K562 (cell line): ENCODE results near the gene OSBPL3. TPM values are rescaled to one million over a fixed set of nuclear protein-coding genes. Genes with fewer than 3 reads are reported as not detected.

Source experiments
- CC2D1A ChIP-seq: fragments of 450-650 bp; IDR thresholded peaks from 2 replicates; pipeline ENCODE4 v1.6.1; 2017; ENCODE audit warnings: mild to moderate bottlenecking
- E2F5 ChIP-seq: sonication (generic); formaldehyde crosslinking; IDR thresholded peaks from 2 replicates; pipeline ENCODE4 v1.8.0; 2022; ENCODE audit warnings: mild to moderate bottlenecking, missing genetic modification reagents
- ERF ChIP-seq: fragments of 450-650 bp; formaldehyde crosslinking; IDR thresholded peaks from 2 replicates; pipeline ENCODE4 v1.4.0; 2020; ENCODE audit warnings: mild to moderate bottlenecking, mixed read lengths
- FOXA1 ChIP-seq: fragments of 450-650 bp; IDR thresholded peaks from 2 replicates; pipeline ENCODE4 v1.6.1; 2016; ENCODE audit warnings: mild to moderate bottlenecking, borderline replicate concordance
- HIVEP1 ChIP-seq: fragments of 250-450 bp; sonication (Bioruptor Pico); IDR thresholded peaks from 2 replicates; pipeline ENCODE4 v1.4.0; 2020; ENCODE audit warnings: mild to moderate bottlenecking
- HMG20B ChIP-seq: fragments of 250-450 bp; sonication (Bioruptor Pico); IDR thresholded peaks from 2 replicates; pipeline ENCODE4 v1.5.0; 2021; ENCODE audit warnings: mild to moderate bottlenecking
- HMGN3 ChIP-seq: IDR thresholded peaks from 2 replicates; pipeline ENCODE4 v1.6.1; 2011; ENCODE audit warnings: borderline replicate concordance, low read depth, mild to moderate bottlenecking, mixed read lengths, low read length; ENCODE audit not compliant: insufficient read length; ENCODE audit errors: extremely low read depth
- KAT2B ChIP-seq: IDR thresholded peaks from one replicate; pipeline ENCODE4 v1.6.1; 2012; ENCODE audit warnings: low read depth, mild to moderate bottlenecking, control low read depth, inconsistent platforms, low read length, moderate library complexity
- LCOR ChIP-seq: sonication (generic); formaldehyde crosslinking; IDR thresholded peaks from 2 replicates; pipeline ENCODE4 v1.8.0; 2022; ENCODE audit warnings: mild to moderate bottlenecking, missing genetic modification reagents
- LEF1 ChIP-seq: fragments of 450-650 bp; IDR thresholded peaks from 2 replicates; pipeline ENCODE4 v1.6.1; 2016; ENCODE audit warnings: mild to moderate bottlenecking
- MTA2 ChIP-seq: fragments of 450-650 bp; IDR thresholded peaks from 2 replicates; pipeline ENCODE4 v1.6.1; 2016; ENCODE audit warnings: low read depth
- NCOA6 ChIP-seq: fragments of 450-650 bp; IDR thresholded peaks from 2 replicates; pipeline ENCODE4 v1.6.1; 2017; ENCODE audit warnings: mild to moderate bottlenecking
- NFE2 ChIP-seq: IDR thresholded peaks from 2 replicates; pipeline ENCODE4 v1.6.1; 2014; ENCODE audit warnings: antibody characterized with exemption, low read depth
- POLR2AphosphoS5 ChIP-seq: IDR thresholded peaks from 2 replicates; pipeline ENCODE4 v1.6.1; 2011; ENCODE audit warnings: mild to moderate bottlenecking, low read depth, low read length, moderate library complexity; ENCODE audit not compliant: control insufficient read depth, insufficient read depth
- PTRF ChIP-seq: fragments of 450-650 bp; IDR thresholded peaks from 2 replicates; pipeline ENCODE4 v1.6.1; 2016; ENCODE audit warnings: mild to moderate bottlenecking, missing genetic modification characterization, missing compliant biosample characterization
- SPI1 ChIP-seq: IDR thresholded peaks from 2 replicates; pipeline ENCODE4 v1.6.1; 2011; ENCODE audit warnings: low read depth, low read length, control low read depth, borderline replicate concordance
- STAT6 ChIP-seq: sonication (generic); formaldehyde crosslinking; IDR thresholded peaks from 2 replicates; pipeline ENCODE4 v1.8.1; 2023; ENCODE audit warnings: mild to moderate bottlenecking, missing genetic modification reagents
- ZNF3 ChIP-seq: fragments of 250-450 bp; sonication (Bioruptor Pico); IDR thresholded peaks from 2 replicates; pipeline ENCODE4 v1.5.0; 2021; ENCODE audit warnings: mild to moderate bottlenecking, moderate library complexity
- ZNF589 ChIP-seq: fragments of 200-800 bp; sonication (Bioruptor generic); IDR thresholded peaks from 2 replicates; pipeline ENCODE4 v1.6.1; 2016; ENCODE audit warnings: low read depth, missing genetic modification characterization, missing compliant biosample characterization
- ZNF695 ChIP-seq: fragments of 450-650 bp; formaldehyde crosslinking; IDR thresholded peaks from 2 replicates; pipeline ENCODE4 v1.4.0; 2020; ENCODE audit warnings: mild to moderate bottlenecking, moderate library complexity
- ZNF75A ChIP-seq: fragments of 450-650 bp; formaldehyde crosslinking; IDR thresholded peaks from 2 replicates; pipeline ENCODE4 v1.4.0; 2020; ENCODE audit warnings: mild to moderate bottlenecking
- polyA plus RNA-seq, 8 experiments: library from polyadenylated mRNA; depleted of rRNA in 4 of 8; stranded (reverse) in 5 of 8; unstranded in 3 of 8; fragments of >200 nt; fragmentation: Nextera tagmentation in 2 of 8; fragmentation: Illumina TruSeq in 1 of 8; extraction: Ambion mirVana in 2 of 8; extraction: Trizol in 1 of 8; gene quantifications; 2 replicates each; pipeline versions ENCODE4 v1.2.1 to v1.2.3, GENCODE V29; 2011 to 2014; ENCODE audit warnings: inconsistent platforms in 1 of 8, missing spikeins in 1 of 8
- total RNA-seq, 7 experiments: library from RNA; depleted of rRNA in 6 of 7; stranded (reverse); fragments of >200 nt in 6 of 7; fragmentation: Illumina TruSeq in 2 of 7; extraction: Trizol in 2 of 7; gene quantifications; 2 replicates each; pipeline versions ENCODE4 v1.2.1 to v1.2.3, GENCODE V29; 2011 to 2021; ENCODE audit warnings: low replicate concordance in 1 of 7
- TF ChIP-seq, protein P1 (sequence below): IDR thresholded peaks from 2 replicates; pipeline ENCODE4 v1.6.1; 2014; ENCODE audit warnings: antibody characterized with exemption
- TF ChIP-seq, protein P2 (sequence below): fragments of 250-450 bp; sonication (Bioruptor Pico); IDR thresholded peaks from 2 replicates; pipeline ENCODE4 v1.8.0; 2022; ENCODE audit warnings: moderate library complexity, mild to moderate bottlenecking, inconsistent platforms

OSBPL3 gene
- total and polyA plus RNA-seq, 9 of the 15 experiments (the other 6 are each of a cell fraction or from before 2014, with no cell fraction given): 4.8 to 37.2 (median 26.5) TPM

DNA sequence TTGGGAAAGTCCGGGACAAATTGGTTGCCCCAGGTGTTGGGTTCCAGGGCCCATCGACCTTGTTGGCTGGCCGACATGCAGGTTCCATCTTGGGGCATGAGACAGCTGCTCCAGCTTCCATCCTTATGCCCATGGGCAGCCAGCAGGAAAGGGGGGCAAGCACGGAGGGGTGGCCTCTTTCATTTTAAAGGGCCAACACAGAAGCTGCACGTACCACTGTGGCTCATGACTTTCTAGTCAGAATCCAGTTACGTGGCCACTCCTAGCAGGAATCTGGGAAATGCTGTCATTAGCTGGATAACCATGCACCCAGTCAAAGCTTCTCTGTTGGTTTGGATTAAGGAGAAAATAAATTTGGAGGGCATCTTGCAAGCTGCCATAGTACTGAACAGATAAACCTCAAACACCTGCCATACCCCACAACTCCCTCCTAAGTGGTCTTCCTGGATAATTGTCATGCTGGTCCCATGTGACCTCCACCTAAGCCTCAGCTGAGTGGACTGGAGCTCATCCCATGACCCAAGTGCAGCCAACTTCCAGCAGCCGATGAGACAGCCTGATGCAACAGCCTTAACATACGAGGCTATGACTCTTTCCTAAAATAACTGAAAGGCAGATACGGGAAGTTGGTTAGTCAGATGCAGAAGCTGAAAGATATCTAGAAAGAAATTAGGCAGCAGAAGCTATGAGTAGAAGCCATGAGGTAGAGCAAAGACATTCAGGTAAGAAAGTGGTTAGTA is 201.3 kb downstream of the OSBPL3 start (continued):
- TF ChIP-seq PTRF (tag) (no peak), POLR2AphosphoS5 (no peak), HIVEP1 (CRISPR knock-in tag) (no peak), ZNF589 (peak; percentile 98), MTA2 (no peak), FOXA1 (no peak), SPI1 (no peak), ERF (CRISPR knock-in tag) (no peak), KAT2B (no peak), LEF1 (peak; percentile 25; the same call in 1 of the 2 replicates), HMG20B (CRISPR knock-in tag) (no peak), ZNF695 (no peak), LCOR (CRISPR knock-in tag) (peak; percentile 79), STAT6 (no peak), CC2D1A (no peak), ZNF75A (CRISPR knock-in tag) (peak; percentile 33; the same call in 1 of the 2 replicates), NCOA6 (no peak), E2F5 (no peak), HMGN3 (no peak), NFE2 (no peak), ZNF3 (CRISPR knock-in tag) (no peak)
- TF ChIP-seq, protein P1, sequence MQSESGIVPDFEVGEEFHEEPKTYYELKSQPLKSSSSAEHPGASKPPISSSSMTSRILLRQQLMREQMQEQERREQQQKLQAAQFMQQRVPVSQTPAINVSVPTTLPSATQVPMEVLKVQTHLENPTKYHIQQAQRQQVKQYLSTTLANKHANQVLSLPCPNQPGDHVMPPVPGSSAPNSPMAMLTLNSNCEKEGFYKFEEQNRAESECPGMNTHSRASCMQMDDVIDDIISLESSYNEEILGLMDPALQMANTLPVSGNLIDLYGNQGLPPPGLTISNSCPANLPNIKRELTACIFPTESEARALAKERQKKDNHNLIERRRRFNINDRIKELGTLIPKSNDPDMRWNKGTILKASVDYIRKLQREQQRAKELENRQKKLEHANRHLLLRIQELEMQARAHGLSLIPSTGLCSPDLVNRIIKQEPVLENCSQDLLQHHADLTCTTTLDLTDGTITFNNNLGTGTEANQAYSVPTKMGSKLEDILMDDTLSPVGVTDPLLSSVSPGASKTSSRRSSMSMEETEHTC: peak; percentile 91
- TF ChIP-seq, protein P2, sequence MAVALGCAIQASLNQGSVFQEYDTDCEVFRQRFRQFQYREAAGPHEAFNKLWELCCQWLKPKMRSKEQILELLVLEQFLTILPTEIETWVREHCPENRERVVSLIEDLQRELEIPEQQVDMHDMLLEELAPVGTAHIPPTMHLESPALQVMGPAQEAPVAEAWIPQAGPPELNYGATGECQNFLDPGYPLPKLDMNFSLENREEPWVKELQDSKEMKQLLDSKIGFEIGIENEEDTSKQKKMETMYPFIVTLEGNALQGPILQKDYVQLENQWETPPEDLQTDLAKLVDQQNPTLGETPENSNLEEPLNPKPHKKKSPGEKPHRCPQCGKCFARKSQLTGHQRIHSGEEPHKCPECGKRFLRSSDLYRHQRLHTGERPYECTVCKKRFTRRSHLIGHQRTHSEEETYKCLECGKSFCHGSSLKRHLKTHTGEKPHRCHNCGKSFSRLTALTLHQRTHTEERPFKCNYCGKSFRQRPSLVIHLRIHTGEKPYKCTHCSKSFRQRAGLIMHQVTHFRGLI (CRISPR knock-in tag): peak; percentile 84
